Stomach (tissue), 9 donors: ENCODE results near the gene PCNX3. TPM values are rescaled to one million over a fixed set of nuclear protein-coding genes. Genes with fewer than 3 reads are reported as not detected.

ENCODE experiments used
- DNase-seq, 2 donors: peaks; one replicate each; pipeline versions ENCODE4 v3.0.0 to v3.0.0-alpha.2; 2013 to 2019
- H3K27ac ChIP-seq, 5 donors: fragments of 200-600 bp in 4 of 5; sonication (generic) in 4 of 5; one replicate each; pipeline ENCODE4 v1.5.1; 2013 to 2019; ENCODE audit warnings: mild to moderate bottlenecking in 1 of 5, moderate library complexity in 1 of 5
- H3K27me3 ChIP-seq, 3 donors: fragments of 200-600 bp; sonication (generic); one replicate each; pipeline ENCODE4 v1.5.1; 2017 to 2019; ENCODE audit warnings: mixed run types in 1 of 3
- H3K36me3 ChIP-seq, 4 donors: fragments of 200-600 bp; sonication (generic); 1 replicate in 3 of 4; 2 replicates in 1 of 4; pipeline ENCODE4 v1.5.1; 2016 to 2019
- H3K4me1 ChIP-seq, 4 donors: fragments of 200-600 bp; sonication (generic); one replicate each; pipeline ENCODE4 v1.5.1; 2016 to 2019
- H3K4me3 ChIP-seq, 4 donors: fragments of 200-600 bp; sonication (generic) in 3 of 4; one replicate each; pipeline ENCODE4 v1.5.1; 2016 to 2019; ENCODE audit warnings: mild to moderate bottlenecking in 1 of 4
- H3K9me3 ChIP-seq, 4 donors: fragments of 200-600 bp; sonication (generic); one replicate each; pipeline ENCODE4 v1.5.1; 2016 to 2019
- EP300 ChIP-seq: sonication (generic); formaldehyde crosslinking; IDR thresholded peaks from one replicate; pipeline ENCODE4 v1.6.1; 2017; ENCODE audit warnings: antibody characterized with exemption
- POLR2A ChIP-seq, 4 donors: fragments of 450-650 bp; IDR thresholded peaks; one replicate each; pipeline ENCODE4 v1.6.1; 2016; ENCODE audit warnings: antibody characterized with exemption in 4 of 4, control low read depth in 2 of 4, mild to moderate bottlenecking in 1 of 4, moderate library complexity in 1 of 4
- POLR2AphosphoS5 ChIP-seq, 3 donors: sonication (generic); formaldehyde crosslinking; IDR thresholded peaks; one replicate each; pipeline ENCODE4 v1.6.1; 2016; ENCODE audit warnings: antibody characterized with exemption in 3 of 3
- WGBS, 5 donors: extraction: QIAGEN DNeasy Blood & Tissue Kit in 3 of 5; methylation state at CpG; one replicate each; pipeline versions ENCODE4 v1.1.5 to v1.1.7; 2013 to 2018; 5-methylcytosine and 5-hydroxymethylcytosine counted together
- intact Hi-C: fragments of 100-400 bp; cut with DNase I; formaldehyde crosslinking; loops from one replicate; pipeline ENCODE4 v1.15.1; 2023; ENCODE audit warnings: low total_unique reads
- polyA plus RNA-seq, 3 donors: library from polyadenylated mRNA; stranded (reverse); fragments of 200-250 nt; gene quantifications; one replicate each; pipeline ENCODE4 v1.2.3, GENCODE V29; 2013
- total RNA-seq, 5 donors: library from RNA; depleted of rRNA; stranded (reverse); fragments of >200 nt; gene quantifications; one replicate each; pipeline versions ENCODE4 v1.1.0 to v1.2.3, GENCODE V29; 2014 to 2016
- TF ChIP-seq, protein P1 (sequence below), 7 experiments: fragments of 450-650 bp in 4 of 7; fragments of 200-600 bp in 3 of 7; sonication (generic) in 3 of 7; IDR thresholded peaks; one replicate each; pipeline ENCODE4 v1.5.1; 2016 to 2019; ENCODE audit warnings: antibody characterized with exemption in 7 of 7, control low read depth in 2 of 7, mild to moderate bottlenecking in 1 of 7
- donor health status: healthy with polysubstance abuse.
- donor health status: Bipolar disorder and iron deficiency.
- donor health status: healthy.

Gene PCNX3
- total and polyA plus RNA-seq, 8 donors = 4.6 to 76.2 (median 22.0) TPM

DNA sequence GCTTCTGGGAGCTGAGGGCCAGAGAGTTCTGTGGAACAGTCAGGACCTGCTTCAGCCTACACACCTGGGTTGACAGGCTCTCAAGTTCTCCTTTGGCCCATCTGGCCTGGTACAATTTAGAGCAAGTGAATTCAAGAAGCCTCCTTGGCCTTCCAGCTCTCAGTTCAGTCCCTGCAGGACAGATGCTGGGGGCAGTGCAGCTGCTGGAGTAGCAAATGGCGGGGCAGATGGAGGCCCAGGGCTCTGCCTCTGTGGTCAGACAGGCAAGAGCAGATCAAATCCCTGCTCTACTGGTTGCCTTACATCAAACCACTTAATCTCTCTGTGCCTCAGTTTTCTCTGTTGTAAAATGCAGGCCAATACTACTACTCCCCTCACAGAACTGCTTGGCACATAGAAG, 11.3 kb upstream of the PCNX3 start:
- H3K36me3 ChIP-seq = peaks cover 38 to 96% (median 83%) of the 10 kb centered on the region in 4 donors
- WGBS, 5 donors = 93 to 100% (median 100%) methylated on average over 1 of the region's 1 CpG
- no peak for DNase-seq
- H3K4me3 ChIP-seq = no peak overlapping the region
- H3K27me3 ChIP-seq = no peaks in the 10 kb centered on the region
- no peaks in the 10 kb centered on the region for H3K9me3 ChIP-seq
- peaks cover 21 to 31% (median 24%) of the 10 kb centered on the region in 4 donors for H3K4me1 ChIP-seq
- intact Hi-C loops = no loop called here
- no peak overlapping the region for H3K27ac ChIP-seq
- no peak for TF ChIP-seq POLR2A (IDR thresholded peaks at IDR 0.05)
- no peak for TF ChIP-seq POLR2AphosphoS5 (IDR thresholded peaks at IDR 0.05)
- no peak for TF ChIP-seq EP300
- TF ChIP-seq, protein P1, sequence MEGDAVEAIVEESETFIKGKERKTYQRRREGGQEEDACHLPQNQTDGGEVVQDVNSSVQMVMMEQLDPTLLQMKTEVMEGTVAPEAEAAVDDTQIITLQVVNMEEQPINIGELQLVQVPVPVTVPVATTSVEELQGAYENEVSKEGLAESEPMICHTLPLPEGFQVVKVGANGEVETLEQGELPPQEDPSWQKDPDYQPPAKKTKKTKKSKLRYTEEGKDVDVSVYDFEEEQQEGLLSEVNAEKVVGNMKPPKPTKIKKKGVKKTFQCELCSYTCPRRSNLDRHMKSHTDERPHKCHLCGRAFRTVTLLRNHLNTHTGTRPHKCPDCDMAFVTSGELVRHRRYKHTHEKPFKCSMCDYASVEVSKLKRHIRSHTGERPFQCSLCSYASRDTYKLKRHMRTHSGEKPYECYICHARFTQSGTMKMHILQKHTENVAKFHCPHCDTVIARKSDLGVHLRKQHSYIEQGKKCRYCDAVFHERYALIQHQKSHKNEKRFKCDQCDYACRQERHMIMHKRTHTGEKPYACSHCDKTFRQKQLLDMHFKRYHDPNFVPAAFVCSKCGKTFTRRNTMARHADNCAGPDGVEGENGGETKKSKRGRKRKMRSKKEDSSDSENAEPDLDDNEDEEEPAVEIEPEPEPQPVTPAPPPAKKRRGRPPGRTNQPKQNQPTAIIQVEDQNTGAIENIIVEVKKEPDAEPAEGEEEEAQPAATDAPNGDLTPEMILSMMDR (IDR thresholded peaks at IDR 0.05) = no peak

DNA sequence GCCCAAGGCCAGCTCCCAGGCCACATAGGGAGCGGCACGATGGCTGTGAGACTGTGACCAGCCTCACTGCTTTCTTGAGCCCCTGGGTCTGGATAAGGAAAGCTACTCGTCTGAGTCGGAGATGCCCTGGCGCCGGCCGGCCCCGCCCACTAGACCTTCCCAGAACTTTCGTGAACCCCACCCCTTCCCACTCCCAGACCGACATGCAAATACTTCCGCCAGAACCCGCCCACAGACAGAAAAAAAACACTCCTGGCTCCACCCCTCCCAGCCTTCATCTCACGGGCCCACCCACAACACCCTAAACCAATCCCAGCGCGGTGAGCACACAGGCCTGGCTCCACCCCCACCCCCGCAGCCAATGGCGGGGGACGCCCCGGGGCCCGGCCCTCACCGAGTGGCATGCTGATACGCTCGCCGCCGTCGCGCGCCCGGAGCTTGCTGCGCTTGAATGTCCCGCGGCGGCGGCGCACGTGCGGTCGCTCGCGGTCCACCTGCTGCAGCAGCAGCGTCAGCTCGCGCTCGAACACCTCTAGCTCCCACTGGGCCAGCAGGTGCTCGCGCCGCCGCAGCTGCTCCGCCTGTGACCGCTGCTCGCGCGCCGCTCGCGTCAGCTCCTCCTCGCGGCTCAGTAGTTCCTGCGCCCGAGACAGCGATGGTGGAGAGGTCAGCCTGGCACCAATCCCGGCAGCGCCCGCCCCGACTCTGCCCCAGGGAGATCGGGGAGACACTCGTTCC, 8.5 kb upstream of the PCNX3 start:
- H3K4me1 ChIP-seq = peaks cover 44 to 59% (median 52%) of the 10 kb centered on the region in 4 donors
- peaks cover 37 to 92% (median 86%) of the 10 kb centered on the region in 4 donors for H3K36me3 ChIP-seq
- TF ChIP-seq POLR2AphosphoS5 (IDR thresholded peaks at IDR 0.05) (peak in 1 of 3 donors; percentile 65), POLR2A (IDR thresholded peaks at IDR 0.05) (peak in 1 of 4 donors; percentile 21), EP300 (no peak)
- intact Hi-C loops = no loop called here
- peak overlapping the region; percentile 31 to 84 (median 84) for H3K27ac ChIP-seq
- WGBS, 5 donors = 15 to 29% (median 24%) methylated on average over 44 to 67 of the region's 67 CpGs
- H3K9me3 ChIP-seq = no peaks in the 10 kb centered on the region
- peak overlapping the region; percentile 23 to 45 (median 32) for H3K4me3 ChIP-seq
- DNase-seq = peak; percentile 95 to 98
- H3K27me3 ChIP-seq = no peaks in the 10 kb centered on the region

DNA sequence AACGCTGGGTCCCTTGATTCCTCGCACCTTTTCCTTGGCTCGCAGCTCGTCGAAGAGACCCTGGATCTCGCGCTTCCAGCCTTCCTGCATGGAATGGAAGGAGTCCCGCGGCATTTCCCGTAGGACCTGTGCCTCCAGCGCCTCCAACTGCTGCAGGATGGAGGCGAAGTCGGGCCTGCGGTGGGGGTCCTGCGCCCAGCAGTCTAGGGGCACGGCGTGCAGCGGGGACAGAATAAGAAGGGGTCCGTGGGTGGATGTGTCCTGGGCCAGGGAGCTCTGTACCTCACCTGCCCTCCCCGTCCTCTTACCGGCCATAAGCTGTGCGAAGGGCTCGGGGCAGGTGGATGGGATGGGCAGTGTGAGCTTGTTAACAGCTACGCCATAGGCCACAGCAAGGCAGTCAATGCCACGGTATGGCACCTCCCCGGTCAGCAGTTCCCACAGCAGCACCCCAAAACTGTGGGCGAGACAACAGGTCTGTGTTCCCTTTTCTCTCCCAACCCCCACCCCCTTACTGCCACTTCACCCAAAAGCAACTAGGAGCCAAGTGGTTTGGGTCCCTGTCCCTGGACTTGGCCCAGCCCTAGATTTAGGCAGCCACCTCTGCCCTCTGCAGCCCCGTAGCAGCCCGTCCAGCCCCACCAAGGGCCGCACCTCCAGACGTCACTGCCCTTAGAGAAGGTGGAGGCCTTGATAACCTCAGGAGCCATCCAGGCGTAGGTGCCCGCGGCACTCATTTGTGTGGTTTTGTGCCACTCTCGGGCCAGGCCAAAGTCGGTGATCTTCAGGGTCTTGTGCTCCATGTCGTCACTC, 7.8 kb upstream of the PCNX3 start:
- Histone ChIP-seq H3K36me3 (peaks cover 37 to 92% (median 83%) of the 10 kb centered on the region in 4 donors), H3K4me1 (peaks cover 52 to 67% (median 59%) of the 10 kb centered on the region in 4 donors), H3K4me3 (peak overlapping the region; percentile 23 to 45 (median 32)), H3K27ac (peak overlapping the region in 4 of 5 donors; percentile 62 to 84 (median 80)), H3K9me3 (no peaks in the 10 kb centered on the region), H3K27me3 (no peaks in the 10 kb centered on the region)
- TF ChIP-seq POLR2A (IDR thresholded peaks at IDR 0.05) (no peak), POLR2AphosphoS5 (IDR thresholded peaks at IDR 0.05) (no peak), EP300 (no peak)
- TF ChIP-seq, protein P1 (IDR thresholded peaks at IDR 0.05) = no peak
- no peak for DNase-seq
- intact Hi-C loops = no loop called here
- 76 to 84% (median 77%) methylated on average over 32 to 37 of the region's 37 CpGs for WGBS, 5 donors

DNA sequence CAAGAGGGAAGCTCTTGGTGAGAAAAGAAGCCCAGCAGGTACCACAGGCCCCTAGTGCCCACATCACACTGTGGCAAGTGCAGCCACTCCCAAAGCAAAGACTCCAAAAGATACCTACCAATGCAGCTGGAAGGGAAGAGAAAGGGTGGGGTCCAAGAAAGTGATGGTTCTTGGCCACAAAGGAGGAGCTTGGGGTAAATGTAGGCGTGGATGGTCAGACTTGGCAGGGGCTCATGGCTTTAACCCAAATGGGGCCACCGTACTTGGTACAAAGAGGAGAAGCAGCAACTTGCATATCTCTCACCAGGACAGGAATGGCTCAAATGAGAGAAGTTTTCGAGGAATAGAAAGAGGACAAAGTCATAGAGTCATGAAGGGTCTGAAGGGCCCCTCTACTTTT, 6.3 kb upstream of the PCNX3 start:
- Histone ChIP-seq H3K4me1 (peaks cover 59 to 77% (median 68%) of the 10 kb centered on the region in 4 donors), H3K4me3 (no peak overlapping the region), H3K27me3 (no peaks in the 10 kb centered on the region), H3K27ac (peak overlapping the region in 3 of 5 donors; percentile 95 to 99 (median 98)), H3K9me3 (no peaks in the 10 kb centered on the region), H3K36me3 (peaks cover 26 to 80% (median 70%) of the 10 kb centered on the region in 4 donors)
- TF ChIP-seq EP300 (no peak), POLR2A (IDR thresholded peaks at IDR 0.05) (no peak), POLR2AphosphoS5 (IDR thresholded peaks at IDR 0.05) (no peak)
- TF ChIP-seq, protein P1 (IDR thresholded peaks at IDR 0.05) = no peak
- 37 to 45% (median 40%) methylated on average over 3 of the region's 3 CpGs for WGBS, 5 donors
- no peak for DNase-seq
- intact Hi-C loops = no loop called here
